GM10266 (cell line): ENCODE data around the gene ART4.

Experiments used
- DNase-seq: peaks from one replicate; pipeline ENCODE4 v3.0.0; 2012; ENCODE audit errors: extremely low spot score
- TF ChIP-seq, protein P1 (sequence below): IDR thresholded peaks from 2 replicates; pipeline ENCODE4 v1.5.1; 2012; ENCODE audit warnings: mild to moderate bottlenecking, low read depth; ENCODE audit not compliant: control insufficient read depth, insufficient read depth; ENCODE audit errors: missing control alignments

Gene ART4

DNA sequence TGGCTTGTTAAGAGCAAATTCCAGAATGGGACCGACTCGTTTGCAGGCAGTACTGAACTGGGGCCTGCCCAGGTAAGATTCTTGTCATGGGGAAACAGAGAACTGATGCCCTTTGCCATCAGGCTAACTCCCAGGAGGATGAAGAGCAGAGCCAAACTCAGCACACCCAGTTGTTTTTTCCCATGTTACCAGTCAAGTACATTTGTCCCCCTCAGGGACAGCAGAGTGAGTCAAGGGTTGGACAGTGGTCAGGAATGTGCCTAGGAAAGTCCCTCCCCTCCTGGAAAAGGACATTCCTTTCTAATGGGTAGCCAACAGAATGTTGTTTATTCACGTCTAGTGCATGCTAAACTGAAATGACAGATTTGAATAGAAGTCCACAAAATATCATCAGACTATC is 1.6 kb downstream of the ART4 start:
- DNase-seq, result no peak

DNA sequence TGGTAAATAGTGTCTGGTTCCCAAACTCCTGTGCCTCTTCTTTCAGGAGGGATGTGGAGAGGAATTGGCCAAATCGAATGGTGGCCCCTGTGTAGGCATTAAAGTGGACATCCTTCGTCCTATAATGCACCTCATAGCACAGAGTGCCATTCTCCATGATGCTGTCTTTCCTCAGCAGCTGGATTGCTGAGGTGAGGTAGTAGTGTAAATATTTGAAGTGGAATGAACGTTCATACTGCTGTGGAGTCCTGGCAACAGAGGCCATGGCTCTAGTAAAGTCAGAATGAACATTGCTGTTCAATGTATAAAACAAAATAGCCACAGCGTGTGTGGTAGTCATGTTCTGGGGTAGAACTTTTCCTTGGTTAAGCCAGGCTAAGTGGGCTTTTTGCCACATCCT is 2.7 kb downstream of the ART4 start:
- TF ChIP-seq, protein P1, sequence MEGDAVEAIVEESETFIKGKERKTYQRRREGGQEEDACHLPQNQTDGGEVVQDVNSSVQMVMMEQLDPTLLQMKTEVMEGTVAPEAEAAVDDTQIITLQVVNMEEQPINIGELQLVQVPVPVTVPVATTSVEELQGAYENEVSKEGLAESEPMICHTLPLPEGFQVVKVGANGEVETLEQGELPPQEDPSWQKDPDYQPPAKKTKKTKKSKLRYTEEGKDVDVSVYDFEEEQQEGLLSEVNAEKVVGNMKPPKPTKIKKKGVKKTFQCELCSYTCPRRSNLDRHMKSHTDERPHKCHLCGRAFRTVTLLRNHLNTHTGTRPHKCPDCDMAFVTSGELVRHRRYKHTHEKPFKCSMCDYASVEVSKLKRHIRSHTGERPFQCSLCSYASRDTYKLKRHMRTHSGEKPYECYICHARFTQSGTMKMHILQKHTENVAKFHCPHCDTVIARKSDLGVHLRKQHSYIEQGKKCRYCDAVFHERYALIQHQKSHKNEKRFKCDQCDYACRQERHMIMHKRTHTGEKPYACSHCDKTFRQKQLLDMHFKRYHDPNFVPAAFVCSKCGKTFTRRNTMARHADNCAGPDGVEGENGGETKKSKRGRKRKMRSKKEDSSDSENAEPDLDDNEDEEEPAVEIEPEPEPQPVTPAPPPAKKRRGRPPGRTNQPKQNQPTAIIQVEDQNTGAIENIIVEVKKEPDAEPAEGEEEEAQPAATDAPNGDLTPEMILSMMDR, result no peak
- no peak for DNase-seq

More for the DNA sequence above, 1.6 kb downstream of the ART4 start:
- TF ChIP-seq, protein P1, result no peak

DNA sequence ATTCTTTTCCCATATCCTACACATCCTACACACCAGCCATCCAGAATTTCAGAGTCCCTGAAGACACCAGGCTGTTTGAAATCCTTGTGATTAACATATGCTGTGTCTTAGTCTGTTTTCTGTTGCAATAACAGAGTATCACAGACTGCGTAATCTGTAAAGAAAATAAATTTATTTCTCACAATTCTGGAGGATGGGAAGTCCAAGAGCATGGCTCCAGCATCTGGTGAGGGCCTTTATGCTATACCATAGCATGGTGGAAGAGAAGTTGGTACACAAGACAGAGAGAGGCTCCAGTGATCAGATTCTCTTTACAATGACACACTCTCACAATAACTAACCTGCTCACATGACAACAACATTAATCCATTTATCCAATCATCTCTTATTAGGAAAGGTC is 4.1 kb downstream of the ART4 start:
- TF ChIP-seq, protein P1, result no peak
- no peak for DNase-seq

- TF ChIP-seq, protein P1, result no peak
- DNase-seq, result no peak
Measured at GRCh38 chr12:14836336-14837210, 6.8 kb downstream of the ART4 start.

DNA sequence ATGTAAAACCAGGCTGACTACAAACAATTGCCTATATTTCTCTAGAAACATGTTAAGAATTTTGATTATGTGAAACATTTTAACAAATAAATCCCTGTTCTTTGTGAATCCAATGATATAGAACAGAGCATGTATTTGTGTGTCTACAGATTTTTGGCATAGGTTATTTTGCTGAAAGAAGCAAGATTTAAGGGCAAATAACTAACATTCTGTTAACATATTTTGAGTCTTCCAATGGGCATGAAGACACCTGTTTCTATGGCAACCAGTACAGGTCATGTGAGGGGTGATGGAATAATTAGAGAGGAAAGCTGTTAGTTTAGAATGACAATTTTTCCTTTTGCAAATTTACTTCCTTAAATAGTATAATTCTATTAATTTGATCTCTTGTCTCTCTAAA is 8.8 kb downstream of the ART4 start:
- TF ChIP-seq, protein P1, result no peak
- DNase-seq, result no peak

- TF ChIP-seq, protein P1, result no peak
- no peak for DNase-seq
Measured at GRCh38 chr12:14833952-14834351, 9.4 kb downstream of the ART4 start.

DNA sequence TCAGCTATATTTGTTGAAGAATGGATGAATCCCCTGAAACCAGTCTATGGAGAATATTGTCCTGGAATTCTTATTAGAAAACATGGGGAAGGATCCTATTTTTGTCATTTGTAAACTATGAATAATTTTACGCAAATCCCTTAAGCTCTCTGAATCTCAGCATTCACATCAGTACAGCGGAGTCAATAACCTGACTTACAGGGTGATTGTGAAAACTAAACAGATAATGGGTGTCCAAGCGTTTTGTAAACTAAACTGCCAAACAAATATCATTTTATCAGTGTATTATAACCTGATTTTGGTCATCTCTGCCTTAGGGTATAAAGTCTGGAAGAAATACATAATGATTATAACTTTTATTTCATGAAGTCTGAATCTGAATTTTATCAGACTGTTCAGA is 10.0 kb downstream of the ART4 start:
- TF ChIP-seq, protein P1, result no peak
- no peak for DNase-seq
